Lower lobe of right lung (tissue), 2 donors: ENCODE results near the gene CDH22. TPM values are rescaled to one million over a fixed set of nuclear protein-coding genes. Genes with fewer than 3 reads are reported as not detected.

Experiments used
- ATAC-seq, 2 donors: fragments of 200-7000 bp; cut with Tn5 transposase; one replicate each; pipeline ENCODE4 v1.9.1; 2020 to 2022; ENCODE audit warnings: mild to moderate bottlenecking in 2 of 2, moderate library complexity in 2 of 2
- DNase-seq: peaks from one replicate; pipeline ENCODE4 v3.0.0-alpha.2; 2020
- H3K27ac ChIP-seq: fragments of 200-600 bp; one replicate; pipeline ENCODE4 v1.8.0; 2022
- H3K27me3 ChIP-seq: fragments of 200-600 bp; one replicate; pipeline ENCODE4 v1.8.0; 2022; ENCODE audit warnings: low read depth
- H3K36me3 ChIP-seq: fragments of 200-600 bp; one replicate; pipeline ENCODE4 v1.8.0; 2022; ENCODE audit warnings: mild to moderate bottlenecking
- H3K4me1 ChIP-seq: fragments of 200-600 bp; one replicate; pipeline ENCODE4 v1.8.0; 2022
- H3K4me3 ChIP-seq: fragments of 200-600 bp; one replicate; pipeline ENCODE4 v1.8.0; 2022; ENCODE audit warnings: mild to moderate bottlenecking
- H3K9me3 ChIP-seq: fragments of 200-600 bp; one replicate; pipeline ENCODE4 v1.8.0; 2022
- intact Hi-C: fragments of 100-400 bp; cut with DNase I; formaldehyde crosslinking; loops from one replicate; pipeline ENCODE4 v1.11.0; 2022
- total RNA-seq: library from RNA; stranded (reverse); fragmentation: NEBNext Ultra II Directional; extraction: Animal tissue kit (Norgen Biotek cat#: 25700); gene quantifications from one replicate; pipeline ENCODE4 v1.2.1, GENCODE V29; 2021
- TF ChIP-seq, protein P1 (sequence below): fragments of 200-600 bp; IDR thresholded peaks from one replicate; pipeline ENCODE4 v1.8.0; 2022; ENCODE audit warnings: antibody characterized with exemption, mild to moderate bottlenecking
- donor health status: DM: no; HTN: yes; CAD: no; lungs with severe emphysema.

CDH22 gene
- total RNA-seq, 1 donor from 2014 or later, result 0.35 TPM

DNA sequence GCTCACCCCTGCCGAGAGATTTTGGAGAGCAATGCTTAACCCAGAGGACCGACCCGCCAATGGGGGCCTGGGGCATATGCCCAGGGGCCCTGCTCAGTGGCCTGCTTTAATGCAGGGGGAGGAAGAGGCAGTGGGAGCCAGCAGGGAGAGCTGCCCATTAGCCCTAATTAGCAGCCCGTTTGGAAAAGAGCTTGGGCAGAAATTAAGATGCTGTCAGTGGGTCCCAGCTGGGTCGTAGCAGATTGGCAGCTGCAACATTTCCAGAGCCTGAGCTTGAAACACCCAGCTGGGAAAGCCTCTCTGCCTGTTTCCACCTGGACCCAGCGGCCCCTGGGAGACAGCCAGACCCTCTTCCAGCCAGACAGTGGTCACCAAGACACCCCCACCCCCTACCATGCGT, 150.7 kb downstream of the CDH22 start:
- Histone ChIP-seq H3K36me3 (no peaks in the 10 kb centered on the region), H3K27ac (no peak overlapping the region), H3K9me3 (no peaks in the 10 kb centered on the region), H3K4me3 (no peak overlapping the region), H3K4me1 (no peaks in the 10 kb centered on the region), H3K27me3 (peaks cover 45% of the 10 kb centered on the region)
- TF ChIP-seq, protein P1, sequence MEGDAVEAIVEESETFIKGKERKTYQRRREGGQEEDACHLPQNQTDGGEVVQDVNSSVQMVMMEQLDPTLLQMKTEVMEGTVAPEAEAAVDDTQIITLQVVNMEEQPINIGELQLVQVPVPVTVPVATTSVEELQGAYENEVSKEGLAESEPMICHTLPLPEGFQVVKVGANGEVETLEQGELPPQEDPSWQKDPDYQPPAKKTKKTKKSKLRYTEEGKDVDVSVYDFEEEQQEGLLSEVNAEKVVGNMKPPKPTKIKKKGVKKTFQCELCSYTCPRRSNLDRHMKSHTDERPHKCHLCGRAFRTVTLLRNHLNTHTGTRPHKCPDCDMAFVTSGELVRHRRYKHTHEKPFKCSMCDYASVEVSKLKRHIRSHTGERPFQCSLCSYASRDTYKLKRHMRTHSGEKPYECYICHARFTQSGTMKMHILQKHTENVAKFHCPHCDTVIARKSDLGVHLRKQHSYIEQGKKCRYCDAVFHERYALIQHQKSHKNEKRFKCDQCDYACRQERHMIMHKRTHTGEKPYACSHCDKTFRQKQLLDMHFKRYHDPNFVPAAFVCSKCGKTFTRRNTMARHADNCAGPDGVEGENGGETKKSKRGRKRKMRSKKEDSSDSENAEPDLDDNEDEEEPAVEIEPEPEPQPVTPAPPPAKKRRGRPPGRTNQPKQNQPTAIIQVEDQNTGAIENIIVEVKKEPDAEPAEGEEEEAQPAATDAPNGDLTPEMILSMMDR, result no peak
- intact Hi-C loops, result no loop called here
- DNase-seq (no peak), ATAC-seq (no peak)

DNA sequence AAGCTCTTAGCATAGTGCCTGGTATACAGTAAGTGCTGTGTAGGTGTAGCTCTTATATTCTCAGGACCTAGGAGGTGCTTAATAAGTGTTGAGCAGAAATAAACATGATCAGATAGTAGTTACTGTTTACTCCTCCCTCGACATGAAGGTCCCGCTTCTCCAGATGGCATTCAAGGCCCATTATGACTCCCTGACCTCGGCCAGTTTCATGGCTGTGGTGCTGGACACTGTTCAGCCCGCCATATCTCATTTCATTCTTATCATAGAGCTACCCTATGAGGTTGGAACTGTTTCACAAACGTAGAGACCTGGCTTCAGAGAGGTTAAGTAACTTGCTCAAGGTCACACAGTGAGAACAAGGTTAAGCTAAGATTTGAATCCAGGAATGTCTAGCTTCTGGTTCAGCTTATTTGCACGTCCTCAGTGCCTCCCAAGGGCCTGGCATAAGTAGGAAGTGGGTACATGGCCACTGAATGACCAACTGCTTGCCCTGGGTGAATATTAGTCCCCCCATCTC, 151.2 kb downstream of the CDH22 start:
- Histone ChIP-seq H3K4me3 (no peak overlapping the region), H3K27me3 (peaks cover 47% of the 10 kb centered on the region), H3K9me3 (no peaks in the 10 kb centered on the region), H3K4me1 (no peaks in the 10 kb centered on the region), H3K27ac (no peak overlapping the region), H3K36me3 (no peaks in the 10 kb centered on the region)
- ATAC-seq (no peak), DNase-seq (no peak)
- intact Hi-C loops, result no loop called here
- TF ChIP-seq, protein P1, result no peak

DNA sequence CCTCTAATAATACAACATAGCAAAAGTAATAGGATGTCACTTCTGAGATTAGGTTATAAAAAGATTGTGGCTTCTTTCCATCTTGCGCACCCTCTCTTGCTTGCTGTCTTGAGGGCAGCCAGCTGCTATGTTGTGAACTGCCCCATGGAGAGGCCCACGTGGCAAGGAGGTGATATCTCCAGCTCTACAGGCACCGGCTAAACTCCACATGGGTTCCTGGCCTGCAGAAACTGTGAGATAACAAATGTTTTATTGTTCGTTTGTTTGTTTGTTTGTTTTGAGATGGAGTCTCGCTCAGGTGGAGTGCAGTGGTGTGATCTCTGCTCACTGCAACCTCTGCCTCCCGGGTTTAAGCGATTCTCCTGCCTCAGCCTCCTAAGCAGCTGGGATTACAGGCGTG, 152.2 kb downstream of the CDH22 start:
- Histone ChIP-seq H3K36me3 (no peaks in the 10 kb centered on the region), H3K27ac (no peak overlapping the region), H3K27me3 (peaks cover 42% of the 10 kb centered on the region), H3K9me3 (no peaks in the 10 kb centered on the region), H3K4me1 (no peaks in the 10 kb centered on the region), H3K4me3 (no peak overlapping the region)
- intact Hi-C loops, result no loop called here
- TF ChIP-seq, protein P1, result no peak
- no peak for ATAC-seq
- DNase-seq, result no peak

DNA sequence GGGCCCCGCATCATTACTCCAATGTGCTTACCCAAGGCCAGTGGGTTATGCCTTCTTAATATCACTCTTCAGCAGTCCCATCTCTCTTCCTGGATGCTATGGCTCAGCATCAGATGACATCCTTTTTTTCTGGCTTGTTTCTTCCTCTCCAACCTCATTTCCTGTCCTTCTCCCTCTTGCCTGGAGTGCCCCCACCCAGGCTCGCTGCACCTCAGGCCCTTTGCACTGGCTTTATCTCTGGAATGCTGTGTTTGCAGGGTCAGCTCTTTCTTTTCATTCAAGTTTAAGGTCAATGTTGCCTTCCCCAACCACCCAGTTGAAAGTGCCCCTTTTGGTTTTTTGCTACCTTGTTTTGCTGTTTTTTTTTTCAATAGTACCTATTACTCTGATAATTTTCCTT, 153.5 kb downstream of the CDH22 start:
- Histone ChIP-seq H3K9me3 (no peaks in the 10 kb centered on the region), H3K27me3 (peaks cover 40% of the 10 kb centered on the region), H3K27ac (no peak overlapping the region), H3K4me1 (no peaks in the 10 kb centered on the region), H3K4me3 (no peak overlapping the region), H3K36me3 (no peaks in the 10 kb centered on the region)
- ATAC-seq (no peak), DNase-seq (no peak)
- intact Hi-C loops, result no loop called here
- TF ChIP-seq, protein P1, result no peak

DNA sequence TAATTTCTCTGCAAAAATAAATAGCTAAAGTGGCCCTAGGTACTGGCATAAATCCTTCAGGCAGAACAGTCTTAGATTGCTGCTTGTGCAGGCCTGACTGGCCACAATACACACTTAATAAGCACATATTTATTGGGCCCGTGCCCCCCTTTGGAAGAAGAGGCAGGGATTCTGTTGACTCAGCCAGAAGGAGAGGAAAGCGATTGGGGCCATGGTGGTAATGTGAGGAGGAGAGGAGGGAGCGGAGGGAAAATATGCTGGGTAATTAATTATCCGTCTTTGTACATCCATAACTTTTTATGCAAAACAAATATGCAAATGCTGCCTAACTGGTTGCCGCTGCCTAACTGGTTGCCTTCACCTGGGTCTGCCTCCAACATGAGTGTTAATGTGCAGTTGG, 154.0 kb downstream of the CDH22 start:
- H3K4me1 ChIP-seq, result no peaks in the 10 kb centered on the region
- H3K9me3 ChIP-seq, result no peaks in the 10 kb centered on the region
- intact Hi-C loops, result no loop called here
- TF ChIP-seq, protein P1, result no peak
- H3K27ac ChIP-seq, result no peak overlapping the region
- H3K27me3 ChIP-seq, result peaks cover 38% of the 10 kb centered on the region
- no peaks in the 10 kb centered on the region for H3K36me3 ChIP-seq
- DNase-seq, result no peak
- no peak overlapping the region for H3K4me3 ChIP-seq
- ATAC-seq, result no peak
